Measurements from ENCODE around the gene PTPRD.

PTPRD gene

GRCh38 chr9:8660383-8660782 lies 1952.4 kb downstream of the PTPRD start:
- DNase-seq (ENCODE audit: low read depth in 4 of 4, low spot score in 1 of 4) = no peak

GRCh38 chr9:8659108-8659507 lies 1953.7 kb downstream of the PTPRD start:
- DNase-seq (ENCODE audit: low read depth in 4 of 4, low spot score in 1 of 4) = no peak

- DNase-seq (ENCODE audit: low read depth in 4 of 4, low spot score in 1 of 4) = no peak
Measured at GRCh38 chr9:8655071-8655470, 1957.7 kb downstream of the PTPRD start.

- no peak for DNase-seq (ENCODE audit: low read depth in 4 of 4, low spot score in 1 of 4)
Measured at GRCh38 chr9:8653855-8654254, 1958.9 kb downstream of the PTPRD start.

- no peak for DNase-seq (ENCODE audit: low read depth in 4 of 4, low spot score in 1 of 4)
Measured at GRCh38 chr9:8653111-8653510, 1959.7 kb downstream of the PTPRD start.

- DNase-seq (ENCODE audit: low read depth in 4 of 4, low spot score in 1 of 4) = no peak
Measured at GRCh38 chr9:8652255-8652654, 1960.5 kb downstream of the PTPRD start.

GRCh38 chr9:8651846-8652215 lies 1961.0 kb downstream of the PTPRD start:
- no peak for DNase-seq (ENCODE audit: low read depth in 4 of 4, low spot score in 1 of 4)

- DNase-seq (ENCODE audit: low read depth in 4 of 4, low spot score in 1 of 4) = no peak
Measured at GRCh38 chr9:8651070-8651845, 1961.5 kb downstream of the PTPRD start.

- no peak for DNase-seq (ENCODE audit: low read depth in 4 of 4, low spot score in 1 of 4)
Measured at GRCh38 chr9:8649807-8650206, 1963.0 kb downstream of the PTPRD start.

- no peak for DNase-seq (ENCODE audit: low read depth in 4 of 4, low spot score in 1 of 4)
Measured at GRCh38 chr9:8649160-8649559, 1963.6 kb downstream of the PTPRD start.

- DNase-seq (ENCODE audit: low read depth in 4 of 4, low spot score in 1 of 4) = no peak
Measured at GRCh38 chr9:8648271-8648845, 1964.4 kb downstream of the PTPRD start.

GRCh38 chr9:8647824-8648223 lies 1965.0 kb downstream of the PTPRD start:
- DNase-seq (ENCODE audit: low read depth in 4 of 4, low spot score in 1 of 4) = no peak

- DNase-seq (ENCODE audit: low read depth in 4 of 4, low spot score in 1 of 4) = no peak
Measured at GRCh38 chr9:8644571-8644970, 1968.2 kb downstream of the PTPRD start.

- no peak for DNase-seq (ENCODE audit: low read depth in 4 of 4, low spot score in 1 of 4)
Measured at GRCh38 chr9:8643896-8644295, 1968.9 kb downstream of the PTPRD start.

GRCh38 chr9:8643464-8643863 lies 1969.3 kb downstream of the PTPRD start:
- DNase-seq (ENCODE audit: low read depth in 4 of 4, low spot score in 1 of 4) = no peak

GRCh38 chr9:8640761-8641160 lies 1972.0 kb downstream of the PTPRD start:
- no peak for DNase-seq (ENCODE audit: low read depth in 4 of 4, low spot score in 1 of 4)

GRCh38 chr9:8637626-8638025 lies 1975.2 kb downstream of the PTPRD start:
- DNase-seq (ENCODE audit: low read depth in 4 of 4, low spot score in 1 of 4) = no peak

- no peak for DNase-seq (ENCODE audit: low read depth in 4 of 4, low spot score in 1 of 4)
Measured at GRCh38 chr9:8633784-8634183, 1979.0 kb downstream of the PTPRD start.

GRCh38 chr9:8632493-8632892 lies 1980.3 kb downstream of the PTPRD start:
- DNase-seq (ENCODE audit: low read depth in 4 of 4, low spot score in 1 of 4) = no peak

- no peak for DNase-seq (ENCODE audit: low read depth in 4 of 4, low spot score in 1 of 4)
Measured at GRCh38 chr9:8628791-8629190, 1984.0 kb downstream of the PTPRD start.

GRCh38 chr9:8627976-8628679 lies 1984.7 kb downstream of the PTPRD start:
- DNase-seq (ENCODE audit: low read depth in 4 of 4, low spot score in 1 of 4) = no peak

GRCh38 chr9:8622871-8623270 lies 1989.9 kb downstream of the PTPRD start:
- DNase-seq (ENCODE audit: low read depth in 4 of 4, low spot score in 1 of 4) = no peak

All from stimulated activated CD4-positive, alpha-beta T cell treated with anti-CD3 and anti-CD28 coated beads, Interleukin-1b, Interleukin-23, amount 100 ng/mL, for 24 hours (primary cell).